ENCODE measurements around the gene CTSF.

GRCh38 chr11:66561178-66561974, 7.0 kb downstream of the CTSF start:
- TF ChIP-seq CTCF (IDR thresholded peaks at IDR 0.05; ENCODE audit: low read depth, low read length) (no peak), EZH2phosphoT487 (IDR thresholded peaks at IDR 0.05; ENCODE audit: low read depth) (no peak)

All from OCI-LY3 (cell line).